GM18499 (cell line): ENCODE measurements around the gene SUMO1.
"Not testable (repeated sequence)": the region's sequence is repeated elsewhere in the genome, so short reads cannot be mapped to it uniquely, and the experiment has no call there.

Experiments
- ATAC-seq: cut with Tn5 transposase; IDR thresholded peaks from one replicate; pipeline ENCODE4 v1.9.1; 2021; ENCODE audit warnings: moderate number of reproducible peaks; ENCODE audit not compliant: insufficient read depth, unreplicated experiment

Gene SUMO1

DNA sequence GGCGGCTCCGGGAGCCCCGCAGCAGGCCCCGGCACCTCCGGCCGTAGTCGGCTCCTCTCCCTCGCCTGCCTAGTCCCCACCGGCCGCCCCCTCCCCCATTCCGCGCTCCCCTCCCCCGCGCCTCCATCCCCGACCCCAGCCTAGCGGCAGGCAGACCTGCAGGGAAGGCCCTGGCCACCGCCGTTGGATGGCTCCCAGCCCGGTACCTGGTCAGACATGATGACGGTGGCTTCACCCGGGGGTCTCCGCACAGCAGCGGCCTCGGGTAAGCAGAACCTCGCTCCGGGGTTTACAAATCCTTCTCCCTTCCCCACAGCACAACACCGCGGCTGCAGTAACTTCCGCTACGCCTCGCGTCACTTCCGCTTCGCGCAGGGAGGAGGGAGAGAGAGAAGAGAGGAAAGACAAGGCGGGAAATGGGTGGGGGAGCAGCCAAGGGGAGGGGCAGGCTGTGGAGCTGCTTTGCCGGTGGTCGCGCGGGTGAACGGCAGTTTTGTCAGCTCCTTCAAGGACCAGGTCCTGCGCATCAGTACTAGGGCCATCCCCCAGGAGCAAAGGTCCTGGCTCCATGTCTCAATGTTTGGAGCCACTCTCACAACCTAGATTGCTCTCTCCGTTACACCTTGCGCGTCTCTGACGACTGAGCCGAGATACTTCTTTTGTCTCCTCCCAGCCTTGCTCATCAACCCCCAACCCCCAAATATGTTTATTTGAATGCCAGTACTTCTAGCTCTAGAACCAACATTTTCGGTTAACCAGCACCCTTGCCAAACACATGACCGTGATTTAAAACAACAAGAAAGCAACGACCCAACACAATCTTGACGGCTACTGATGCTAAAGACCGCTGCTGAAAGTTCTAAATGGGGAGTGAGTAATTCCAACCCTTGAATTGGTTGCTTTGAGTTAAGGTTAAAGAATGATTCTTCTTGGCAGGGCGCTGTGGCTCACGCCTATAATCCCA lies at the start of gene SUMO1:
Gene SUMO1 (minus strand): TSS at position 364 of the 964 bp plus-strand sequence. CDS start 146 bp downstream, at position 218.
- ATAC-seq, result peak; percentile 71

DNA sequence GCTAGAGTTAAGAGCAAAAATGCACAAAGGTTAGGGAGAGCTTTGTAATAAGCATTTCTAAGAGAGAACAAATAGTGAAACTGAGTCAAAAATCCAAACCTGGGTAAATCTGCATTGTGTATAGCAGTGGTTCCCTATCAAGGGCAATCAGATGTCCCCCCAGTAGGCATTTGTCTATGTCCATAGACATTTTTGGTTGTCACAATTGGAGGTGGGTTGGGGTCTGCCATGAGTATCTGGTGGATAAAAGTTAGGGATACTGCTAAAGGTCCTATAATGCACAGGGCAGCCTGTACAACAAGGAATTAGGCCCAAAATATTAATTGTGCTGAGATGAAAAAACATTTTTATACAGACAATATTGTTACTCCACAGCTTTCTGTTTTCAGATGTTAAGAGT lies 48.2 kb upstream of the SUMO1 start:
- no peak for ATAC-seq

GRCh38 chr2:202278944-202279343 lies 40.5 kb upstream of the SUMO1 start:
- no peak for ATAC-seq

GRCh38 chr2:202278036-202278760 lies 39.8 kb upstream of the SUMO1 start:
- ATAC-seq, result no peak

DNA sequence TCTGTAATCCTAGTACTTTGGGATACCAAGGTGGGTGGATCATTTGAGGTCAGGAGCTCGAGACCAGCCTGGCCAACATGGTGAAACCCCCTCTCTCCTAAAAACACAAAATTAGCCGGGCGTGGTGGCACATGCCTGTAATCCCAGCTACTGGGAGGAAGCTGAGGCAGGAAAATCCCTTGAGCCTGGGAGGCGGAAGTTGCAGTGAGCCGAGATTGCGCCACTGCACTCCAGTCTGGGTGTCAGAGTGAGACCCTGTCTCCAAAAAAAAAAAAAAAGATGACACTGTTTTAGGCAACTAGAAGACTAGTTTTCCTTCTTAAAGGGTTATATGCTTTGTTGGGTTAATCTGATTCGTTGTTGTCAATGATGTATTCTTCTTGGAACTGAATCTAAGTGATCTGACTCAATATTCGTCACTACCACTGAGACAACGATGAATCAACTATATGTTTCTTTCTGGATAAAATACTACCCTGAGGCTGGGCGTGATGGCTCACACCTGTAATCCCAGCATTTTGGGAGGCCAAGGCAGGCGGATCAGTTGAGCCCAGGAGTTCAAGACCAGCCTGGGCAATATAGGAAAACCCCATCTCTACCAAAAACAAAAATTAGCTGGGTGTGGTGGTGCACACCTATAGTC lies 37.8 kb upstream of the SUMO1 start:
- not testable (repeated sequence) for ATAC-seq

DNA sequence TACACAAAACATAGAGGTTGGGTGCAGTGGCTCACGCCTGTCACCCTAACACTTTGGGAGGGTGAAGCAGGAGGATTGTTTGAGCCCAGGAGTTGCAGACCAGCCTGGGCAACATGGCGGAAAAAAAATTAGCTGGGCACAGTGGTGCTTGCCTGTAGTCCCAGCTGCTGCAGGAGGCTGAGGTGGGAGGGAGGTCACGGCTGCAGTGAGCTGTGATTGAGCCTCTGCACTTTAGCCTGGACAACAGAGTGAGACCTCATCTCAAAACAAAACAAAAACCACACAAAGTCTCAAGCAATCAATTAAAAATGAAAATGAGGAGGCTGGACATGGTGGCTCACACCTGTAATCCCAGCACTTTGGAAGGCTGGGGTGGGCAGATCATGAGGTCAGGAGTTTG lies 32.1 kb upstream of the SUMO1 start:
- no peak for ATAC-seq

DNA sequence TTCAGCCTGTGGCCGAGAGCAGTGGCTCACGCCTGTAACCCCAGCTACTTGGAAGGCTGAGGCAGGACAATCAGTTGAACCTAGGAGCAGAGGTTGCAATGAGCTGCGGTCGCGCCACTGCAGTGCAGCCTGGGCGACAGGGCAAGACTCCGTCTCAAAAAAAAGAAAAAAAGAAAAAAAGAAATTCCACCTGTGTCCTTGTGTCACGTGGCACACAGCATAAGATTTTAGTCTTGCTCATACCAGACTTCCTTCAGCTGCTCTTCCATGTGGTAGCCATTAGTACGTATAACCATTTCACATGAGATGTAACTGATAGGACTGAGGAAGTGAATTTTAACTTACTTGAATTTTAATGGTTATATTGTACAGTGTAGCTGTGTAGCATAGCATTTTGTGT lies 31.2 kb upstream of the SUMO1 start:
- ATAC-seq, result no peak

- ATAC-seq, result no peak
These were observed 29.1 kb upstream of the SUMO1 start for GRCh38 chr2:202267495-202267894.

DNA sequence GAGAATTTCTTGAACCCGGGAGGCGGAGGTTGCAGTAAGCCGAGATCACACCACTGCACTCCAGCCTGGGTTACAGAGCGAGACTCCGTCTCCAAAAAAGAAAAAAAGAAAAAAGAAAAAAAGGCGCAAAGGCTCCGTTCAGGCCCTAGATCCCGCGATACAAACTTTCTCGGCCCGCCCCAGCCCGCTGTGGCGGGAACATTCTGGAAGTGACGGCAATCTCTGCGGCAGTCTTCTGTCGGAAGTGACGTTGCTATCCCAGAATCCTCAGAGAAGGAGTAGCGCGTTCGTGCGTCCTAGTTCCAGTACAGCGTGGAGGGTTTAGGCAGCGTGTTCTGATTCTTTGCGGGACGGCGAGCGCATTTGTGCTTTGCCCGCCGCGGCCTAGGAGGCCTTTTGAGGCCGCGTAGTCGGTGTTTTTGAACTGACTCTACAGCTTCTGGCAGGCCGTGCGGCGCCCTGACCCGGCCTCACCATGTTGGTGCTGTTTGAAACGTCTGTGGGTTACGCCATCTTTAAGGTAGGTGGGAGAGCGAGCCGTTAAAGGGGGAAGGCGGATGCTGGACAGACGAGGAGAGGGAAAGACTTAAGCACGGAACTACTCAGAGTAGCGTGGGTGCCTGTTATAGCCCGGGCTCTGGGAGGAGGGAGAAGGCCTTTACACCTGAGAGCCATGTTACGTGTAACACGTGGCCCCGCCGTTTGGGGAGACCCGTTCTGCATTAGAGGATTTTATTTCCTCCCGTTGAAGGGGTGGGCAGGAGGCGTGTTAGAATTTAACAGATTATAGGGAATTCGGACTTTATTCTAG lies 27.3 kb upstream of the SUMO1 start, which contains the start of gene NOP58:
Gene NOP58 (plus strand): TSS at position 297 of the 811 bp plus-strand sequence. CDS start 179 bp downstream, at position 476.
- ATAC-seq, result peak; percentile 64

- ATAC-seq, result no peak
These were observed 23.1 kb upstream of the SUMO1 start for GRCh38 chr2:202261531-202261930.

- ATAC-seq, result no peak
These were observed 13.1 kb upstream of the SUMO1 start for GRCh38 chr2:202251494-202251893.

DNA sequence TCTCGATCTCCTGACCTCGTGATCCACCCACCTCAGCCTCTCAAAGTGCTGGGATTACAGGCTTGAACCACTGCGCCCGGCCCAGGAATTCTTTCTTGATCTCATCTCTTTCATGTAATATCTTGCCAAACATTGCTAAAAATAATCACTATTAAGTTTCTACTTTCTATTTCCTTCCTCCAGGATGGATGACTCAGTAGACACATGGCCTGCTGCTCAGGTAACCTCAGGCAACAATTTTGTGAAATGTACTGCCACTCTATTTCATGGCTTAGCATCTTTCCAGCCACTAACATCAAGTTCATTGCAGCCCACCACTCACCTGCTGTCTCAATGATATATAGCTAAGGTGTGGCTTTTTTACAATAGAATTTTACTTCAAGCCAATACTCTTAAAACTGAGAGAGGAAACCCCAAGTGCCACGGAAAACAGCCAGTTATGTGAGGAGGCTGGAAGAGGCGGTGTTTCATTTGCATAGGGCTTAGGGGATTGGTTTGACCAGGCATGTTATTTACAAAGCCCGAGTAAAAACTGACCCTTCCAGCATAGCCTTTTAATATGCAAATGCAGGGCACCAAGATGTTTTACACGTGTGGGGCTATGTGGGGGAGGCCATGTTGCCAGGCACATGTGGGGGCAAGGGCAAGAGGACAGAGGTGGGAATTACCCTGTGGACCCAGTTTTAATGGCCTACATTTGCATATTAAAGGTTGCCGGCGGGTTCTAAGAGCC lies 11.3 kb upstream of the SUMO1 start:
- ATAC-seq, result no peak

- not testable (repeated sequence) for ATAC-seq
These were observed 9.3 kb upstream of the SUMO1 start for GRCh38 chr2:202247710-202248109.

GRCh38 chr2:202237787-202238233 lies 587 bp downstream of the SUMO1 start:
- no peak for ATAC-seq

DNA sequence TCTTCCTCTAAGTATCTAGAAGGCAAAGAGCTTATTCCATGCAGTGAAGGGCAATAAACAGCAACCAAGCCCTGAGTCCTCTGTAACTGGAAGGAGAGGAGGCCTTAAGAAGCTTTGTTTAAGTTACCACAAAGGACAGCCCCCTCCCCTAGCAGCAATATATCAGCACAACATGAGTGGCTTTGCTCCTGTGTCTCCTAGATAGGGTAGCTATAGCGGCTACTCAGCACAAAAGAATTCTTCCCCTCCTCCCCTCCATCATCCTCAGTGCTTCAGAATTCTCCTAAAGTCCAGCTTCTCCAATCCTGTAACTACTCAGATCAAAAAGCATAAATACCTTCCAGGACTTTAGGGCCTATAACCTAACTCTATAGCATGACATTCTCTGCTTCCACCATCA lies 16.5 kb downstream of the SUMO1 start:
- no peak for ATAC-seq

- ATAC-seq, result no peak
These were observed 23.2 kb downstream of the SUMO1 start for GRCh38 chr2:202215179-202215578.

- no peak for ATAC-seq
These were observed 29.9 kb downstream of the SUMO1 start for GRCh38 chr2:202208526-202208925.

DNA sequence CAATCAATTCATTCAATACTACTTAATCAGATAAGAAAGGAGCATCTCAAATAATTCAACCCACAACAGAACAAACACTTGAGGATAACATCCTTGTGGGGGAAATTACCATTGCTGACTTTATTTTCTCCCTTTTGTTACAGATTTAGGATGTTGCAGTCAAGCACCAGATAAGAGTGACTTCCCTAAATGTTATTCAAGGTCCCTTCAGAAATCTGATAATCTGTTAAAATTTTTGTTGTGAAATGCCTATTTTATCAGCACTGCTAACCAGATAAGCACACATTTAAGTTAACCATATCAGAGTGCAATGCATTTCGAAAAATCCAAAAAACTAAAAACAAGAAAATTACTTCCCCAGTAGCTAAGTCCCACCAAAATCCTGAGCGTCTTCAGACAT lies 33.5 kb downstream of the SUMO1 start:
- no peak for ATAC-seq

GRCh38 chr2:202203348-202203747 lies 35.0 kb downstream of the SUMO1 start:
- no peak for ATAC-seq
